ENCODE measurements around the gene SMAD5. TPM values are rescaled to one million over a fixed set of nuclear protein-coding genes. Genes with fewer than 3 reads are reported as not detected.

The SMAD5 gene
- total and polyA plus RNA-seq, 2 of the 13 experiments (the other 11 are each of a cell fraction or from before 2014, with no cell fraction given), result 27.2 to 48.5 TPM

GRCh38 chr5:136205941-136206340 is 73.3 kb downstream of the SMAD5 start (continued):
- no peak for TF ChIP-seq UBTF (CRISPR knock-in tag; IDR thresholded peaks at IDR 0.05)
- no peak for TF ChIP-seq ISX (CRISPR knock-in tag; conservative IDR thresholded peaks at IDR 0.05)
- no peak for TF ChIP-seq ZBTB20 (CRISPR knock-in tag; IDR thresholded peaks at IDR 0.05; ENCODE audit: borderline replicate concordance, low read depth)
- no peak for TF ChIP-seq LBX2 (CRISPR knock-in tag; IDR thresholded peaks at IDR 0.05; ENCODE audit: borderline replicate concordance)
- TF ChIP-seq ZBTB46 (CRISPR knock-in tag; IDR thresholded peaks at IDR 0.05; ENCODE audit: borderline replicate concordance), result no peak
- no peak for TF ChIP-seq RFX1 (IDR thresholded peaks at IDR 0.05)
- TF ChIP-seq ZNF235 (CRISPR knock-in tag; IDR thresholded peaks at IDR 0.05; ENCODE audit: borderline replicate concordance), result no peak
- no peak for TF ChIP-seq CBFB (CRISPR knock-in tag; IDR thresholded peaks at IDR 0.05)

- H2AFZ ChIP-seq (ENCODE audit: low read length), result no peak overlapping the region
- H3K27me3 ChIP-seq (ENCODE audit: control insufficient read depth in 1 of 2, insufficient read depth in 2 of 2, low read length in 2 of 2), result peaks cover 0 to 44% of the 10 kb centered on the region in 2 experiments; a peak in 3 of 5 replicates
- no peaks in the 10 kb centered on the region for H3K79me2 ChIP-seq (ENCODE audit: insufficient read depth, low read length)
- H3K4me3 ChIP-seq (replicated peaks in 1 of 3; ENCODE audit: insufficient read depth in 1 of 3, low read depth in 2 of 3, low read length in 3 of 3), result no peak overlapping the region
- ChIA-PET CTCF (ENCODE audit: low intra/inter-chr PET ratio, low total read pairs) (no interaction called here), POLR2A (no interaction called here)
- no peak overlapping the region for H3K9ac ChIP-seq (ENCODE audit: insufficient read depth, low read depth, low read length)
- no peak for DNase-seq (ENCODE audit: low spot score)
- in situ Hi-C loops (cut with HindIII; ENCODE audit: extremely low pct_ligation_motif_present, low pct_unique_long_range_greater_than_20kb) (no loop called here), intact Hi-C loops (cut with micrococcal nuclease; ENCODE audit: unreplicated experiment) (no loop called here)
- WGBS (ENCODE audit: low lambda C conversion rate), result 15% methylated on average over 5 of the region's 5 CpGs
- no peak for ATAC-seq
- H3K36me3 ChIP-seq (replicated peaks in 1 of 2; ENCODE audit: control insufficient read depth in 1 of 2, insufficient read depth in 2 of 2, low read length in 2 of 2), result no peaks in the 10 kb centered on the region
- BruUV-seq (replicated peaks), result no TSS peak
- no peak overlapping the region for H3K27ac ChIP-seq (ENCODE audit: extremely low read length, insufficient read depth, low read length)
- no peak overlapping the region for H3K4me2 ChIP-seq (ENCODE audit: low read depth, low read length)
- H3K4me1 ChIP-seq (ENCODE audit: insufficient read depth, low read length), result no peaks in the 10 kb centered on the region
- H4K20me1 ChIP-seq (ENCODE audit: insufficient read depth, low read length), result no peaks in the 10 kb centered on the region
- no peaks in the 10 kb centered on the region for H3K9me3 ChIP-seq (ENCODE audit: low read length)
- FAIRE-seq, result no peak
- TF ChIP-seq MXD1 (CRISPR knock-in tag; IDR thresholded peaks at IDR 0.05) (no peak), MZF1 (CRISPR knock-in tag; IDR thresholded peaks at IDR 0.05; ENCODE audit: borderline replicate concordance) (no peak), TAF1 (CRISPR knock-in tag; IDR thresholded peaks at IDR 0.05) (no peak), CREBL2 (CRISPR knock-in tag; IDR thresholded peaks at IDR 0.05; ENCODE audit: borderline replicate concordance) (no peak), ZNF878 (CRISPR knock-in tag; IDR thresholded peaks at IDR 0.05) (no peak), ATF7 (IDR thresholded peaks at IDR 0.05) (no peak), ATF7 (CRISPR knock-in tag; IDR thresholded peaks at IDR 0.05) (no peak), ZNF781 (CRISPR knock-in tag; IDR thresholded peaks at IDR 0.05; ENCODE audit: borderline replicate concordance, not compliant biosample characterization) (no peak), ZBTB38 (CRISPR knock-in tag; IDR thresholded peaks at IDR 0.05) (no peak), ELF1 (CRISPR knock-in tag; IDR thresholded peaks at IDR 0.05) (no peak)
Measured at GRCh38 chr5:136206361-136206760, 73.7 kb downstream of the SMAD5 start.

Data from HepG2 (cell line).